ENCODE results near the gene P2RY11. TPM values are rescaled to one million over a fixed set of nuclear protein-coding genes. Genes with fewer than 3 reads are reported as not detected.

P2RY11 gene
- polyA plus RNA-seq, 2 of the 4 experiments (the other 2 are of a cell fraction) = 1.9 to 6.4 TPM

- 24% methylated on average over 6 of the region's 6 CpGs for WGBS (ENCODE audit: missing lambda C conversion rate)
- Histone ChIP-seq H3K4me2 (0 out of 3 replicates have a peak overlapping the region, but pooled peaks have one; percentile 8), H3K27ac (0 out of 6 replicates have a peak overlapping the region, but pooled peaks of 1 of the 2 experiments have one; percentile 35), H3K4me1 (peaks cover 7% of the 10 kb centered on the region), H3K4me3 (no peak overlapping the region), H3K9me3 (no peaks in the 10 kb centered on the region; the same call in 1 of the 3 replicates)
- DNase-seq (ENCODE audit: low read depth in 1 of 2, low spot score in 1 of 2) (no peak), FAIRE-seq (no peak), ATAC-seq (peak; percentile 53 to 78; a peak in 5 of 6 replicates)
- no peak for TF ChIP-seq RARB (CRISPR knock-in tag; IDR thresholded peaks at IDR 0.05)
- no peak for TF ChIP-seq ELK1 (IDR thresholded peaks at IDR 0.05; ENCODE audit: low read depth, low read length)
- TF ChIP-seq EHF (CRISPR knock-in tag; IDR thresholded peaks at IDR 0.05) = no peak
- no peak for TF ChIP-seq RCOR1 (IDR thresholded peaks at IDR 0.05; ENCODE audit: low read depth, low read length)
- no peak for TF ChIP-seq PBX3 (IDR thresholded peaks at IDR 0.05)
- no peak for TF ChIP-seq CHD4 (IDR thresholded peaks at IDR 0.05; ENCODE audit: borderline replicate concordance)
- no peak for TF ChIP-seq FOXS1 (CRISPR knock-in tag; IDR thresholded peaks at IDR 0.05)
- no peak for TF ChIP-seq HES2 (IDR thresholded peaks at IDR 0.05)
- no peak for TF ChIP-seq JUNB (IDR thresholded peaks at IDR 0.05)
- TF ChIP-seq USF2 (IDR thresholded peaks at IDR 0.05) = no peak
- TF ChIP-seq EP300 (IDR thresholded peaks at IDR 0.05) = no peak
- ChIA-PET CTCF (interaction anchor here (0.6 to 2.3 kb wide), 4 partner anchors 41 to 320 kb away, joined by 3 to 8 read pairs (median 5); no protein-coding TSS in a partner anchor), POLR2A (no interaction called here)
These were observed 42.4 kb upstream of the P2RY11 start for GRCh38 chr19:10069046-10069445.

GRCh38 chr19:10070730-10071446 lies 40.6 kb upstream of the P2RY11 start:
- ChIA-PET CTCF (interaction anchor here (0.6 kb wide), 1 partner anchor 93 kb away, joined by 3 read pairs; no protein-coding TSS in a partner anchor), POLR2A (no interaction called here)
- FAIRE-seq = no peak
- Histone ChIP-seq H3K4me3 (no peak overlapping the region), H3K27ac (no peak overlapping the region), H3K4me1 (peaks cover 7% of the 10 kb centered on the region), H3K4me2 (no peak overlapping the region), H3K9me3 (no peaks in the 10 kb centered on the region; the same call in 2 of the 3 replicates)
- WGBS (ENCODE audit: missing lambda C conversion rate) = 68% methylated on average over 16 of the region's 22 CpGs
- DNase-seq (ENCODE audit: low read depth in 1 of 2, low spot score in 1 of 2) = no peak
- no peak for ATAC-seq
- TF ChIP-seq MYC (IDR thresholded peaks at IDR 0.05; ENCODE audit: borderline replicate concordance, low read length) = no peak
- no peak for TF ChIP-seq ZNF302 (CRISPR knock-in tag; IDR thresholded peaks at IDR 0.05)
- no peak for TF ChIP-seq SREBF2 (IDR thresholded peaks at IDR 0.05)
- TF ChIP-seq HES2 (IDR thresholded peaks at IDR 0.05) = no peak
- no peak for TF ChIP-seq HMGXB4 (CRISPR knock-in tag; IDR thresholded peaks at IDR 0.05; ENCODE audit: borderline replicate concordance)
- no peak for TF ChIP-seq EP300 (IDR thresholded peaks at IDR 0.05)
- no peak for TF ChIP-seq HDAC2 (IDR thresholded peaks at IDR 0.05)
- no peak for TF ChIP-seq RAD21 (conservative IDR thresholded peaks at IDR 0.05 in 1 of 2, IDR thresholded peaks at IDR 0.05 in 1 of 2)
- TF ChIP-seq NR3C1 (IDR thresholded peaks at IDR 0.05) = no peak
- no peak for TF ChIP-seq MAZ (IDR thresholded peaks at IDR 0.05; ENCODE audit: borderline replicate concordance, low read depth, low read length)
